HG03432 (cell line): ENCODE measurements around the gene HSPB7.
"Not testable (repeated sequence)": the region's sequence is repeated elsewhere in the genome, so short reads cannot be mapped to it uniquely, and the experiment has no call there.

Experiments
- ATAC-seq: cut with Tn5 transposase; IDR thresholded peaks from one replicate; pipeline ENCODE4 v1.9.1; 2021; ENCODE audit warnings: mild to moderate bottlenecking, moderate library complexity; ENCODE audit not compliant: unreplicated experiment

HSPB7 gene

GRCh38 chr1:16009030-16009460, 8.8 kb downstream of the HSPB7 start:
- ATAC-seq, result no peak

- ATAC-seq, result no peak
These were observed 10.0 kb downstream of the HSPB7 start for GRCh38 chr1:16007671-16008341.

DNA sequence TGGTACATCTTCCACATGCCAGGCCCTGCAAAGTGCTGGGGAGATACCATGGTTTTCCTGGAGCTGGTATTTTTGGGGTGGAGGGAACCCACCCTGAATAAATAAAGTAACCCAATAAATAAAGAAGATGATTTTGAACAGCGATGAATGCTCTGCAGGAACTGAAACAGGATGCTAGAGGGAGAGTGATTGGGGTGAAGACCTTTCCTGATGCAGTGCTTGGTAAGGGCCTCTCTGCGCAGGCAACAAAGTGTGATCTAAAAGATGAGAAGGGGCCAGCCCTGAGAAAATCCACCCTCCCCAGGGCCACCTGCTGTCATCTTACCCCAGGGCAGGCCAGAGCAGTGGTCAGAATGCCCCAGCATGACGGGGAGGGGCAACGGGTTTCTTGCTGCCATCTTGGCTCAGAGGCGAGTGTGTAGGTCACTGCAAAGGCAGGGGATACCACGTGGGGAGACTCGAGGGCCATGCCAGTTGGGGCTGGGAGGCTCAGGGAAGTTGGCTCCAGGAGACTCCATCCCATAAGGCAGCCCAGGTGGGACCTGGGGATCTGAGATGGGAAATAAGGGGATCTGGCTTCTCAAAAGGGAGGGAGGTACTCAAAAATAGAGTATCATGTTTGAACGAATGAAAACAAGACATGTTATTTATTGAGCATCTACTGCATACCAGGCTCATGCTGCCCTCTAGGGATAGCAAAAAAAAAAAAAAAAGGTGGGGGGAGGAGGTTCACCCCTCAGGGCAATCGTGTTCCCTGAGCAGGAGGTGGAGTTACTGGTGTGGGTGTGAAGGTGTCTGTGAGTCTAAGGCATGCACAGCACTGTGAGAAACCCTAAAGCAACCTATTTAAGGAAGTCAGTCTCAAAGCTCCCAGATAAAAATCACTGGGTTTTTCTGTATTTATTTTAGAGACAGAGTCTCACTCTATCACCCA, 11.0 kb downstream of the HSPB7 start:
- ATAC-seq, result peak; percentile 46

- no peak for ATAC-seq
These were observed 11.8 kb downstream of the HSPB7 start for GRCh38 chr1:16006010-16006409.

GRCh38 chr1:16005597-16005996, 12.2 kb downstream of the HSPB7 start:
- ATAC-seq, result no peak

- ATAC-seq, result not testable (repeated sequence)
These were observed 16.6 kb downstream of the HSPB7 start for GRCh38 chr1:16001274-16001673.

GRCh38 chr1:15998929-15999328, 18.9 kb downstream of the HSPB7 start:
- ATAC-seq, result no peak

DNA sequence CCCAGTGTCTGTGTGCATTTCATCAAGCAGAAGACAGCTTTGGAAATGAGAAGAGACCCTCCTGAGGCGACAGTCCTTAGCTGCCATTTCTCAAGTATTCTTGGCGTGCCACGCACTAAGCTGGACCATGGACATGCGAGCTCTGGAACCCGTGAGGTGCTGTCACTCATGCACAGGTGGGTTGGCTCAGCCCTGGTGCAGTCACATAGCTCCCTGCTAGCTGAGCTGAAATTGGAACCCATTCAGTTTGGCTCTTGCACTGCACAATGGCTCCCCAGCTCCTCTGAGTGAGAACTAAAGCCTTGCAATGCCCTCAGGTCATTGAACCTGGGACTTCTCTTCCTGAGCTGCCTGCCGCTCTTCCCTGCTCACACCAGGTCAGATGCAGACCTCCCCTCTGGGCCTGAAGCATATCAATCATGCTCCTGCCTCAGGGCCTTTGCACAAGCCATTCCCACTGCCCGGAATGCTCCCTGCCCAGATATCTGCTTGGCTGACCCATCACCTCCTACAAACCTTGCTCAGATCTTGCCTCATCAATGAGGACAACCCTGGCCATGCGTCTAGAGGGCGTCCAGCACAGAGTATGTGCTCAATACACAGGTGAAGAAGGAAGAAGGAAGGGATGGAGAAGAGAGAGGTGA, 20.1 kb downstream of the HSPB7 start:
- ATAC-seq, result no peak

GRCh38 chr1:15997076-15997585, 20.7 kb downstream of the HSPB7 start:
- ATAC-seq, result no peak

- ATAC-seq, result no peak
These were observed 23.1 kb downstream of the HSPB7 start for GRCh38 chr1:15994590-15995351.

GRCh38 chr1:15994081-15994480, 23.8 kb downstream of the HSPB7 start:
- ATAC-seq, result no peak

- no peak for ATAC-seq
These were observed 24.2 kb downstream of the HSPB7 start for GRCh38 chr1:15993666-15994065.

GRCh38 chr1:15992582-15993500, 25.0 kb downstream of the HSPB7 start:
- ATAC-seq, result no peak

DNA sequence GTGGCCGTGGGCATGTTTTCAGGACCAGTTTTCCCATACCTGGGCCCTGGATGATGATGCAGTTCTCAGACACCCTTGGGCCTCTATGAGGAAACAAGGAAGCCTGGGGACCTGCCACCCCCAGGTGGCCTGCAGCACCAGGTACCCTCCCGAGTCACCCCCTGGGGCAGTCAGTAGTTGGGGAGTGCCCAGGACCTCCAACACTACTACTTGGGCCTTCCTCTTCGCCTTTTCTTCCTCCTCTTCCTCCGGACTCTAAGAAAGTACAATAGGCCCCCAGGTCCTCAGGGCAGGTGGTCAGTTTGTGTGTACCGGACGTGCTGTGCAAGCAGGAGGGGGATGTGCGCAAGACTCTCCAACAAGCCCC, 25.7 kb downstream of the HSPB7 start:
- ATAC-seq, result no peak

GRCh38 chr1:15991427-15992186, 26.2 kb downstream of the HSPB7 start:
- ATAC-seq, result no peak

DNA sequence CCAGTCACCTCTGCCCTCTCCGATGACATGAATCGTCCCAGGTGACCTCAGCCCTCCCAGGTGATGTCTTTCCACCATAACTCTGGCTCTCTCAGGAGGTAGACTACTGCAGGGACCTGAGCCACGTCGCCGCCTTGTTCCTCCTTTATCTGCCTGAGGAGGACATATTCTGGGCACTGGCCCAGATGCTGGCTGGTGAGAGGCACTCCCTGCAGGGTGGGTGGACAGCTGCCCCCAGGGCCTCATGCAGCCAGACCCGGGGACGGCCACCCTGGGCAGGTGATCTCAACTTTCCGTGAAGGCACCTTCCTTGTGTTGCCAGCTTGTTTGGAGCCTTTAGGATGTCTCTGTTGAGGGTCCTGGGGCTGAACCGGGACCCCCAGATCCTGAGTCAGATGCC, 28.1 kb downstream of the HSPB7 start:
- ATAC-seq, result no peak

DNA sequence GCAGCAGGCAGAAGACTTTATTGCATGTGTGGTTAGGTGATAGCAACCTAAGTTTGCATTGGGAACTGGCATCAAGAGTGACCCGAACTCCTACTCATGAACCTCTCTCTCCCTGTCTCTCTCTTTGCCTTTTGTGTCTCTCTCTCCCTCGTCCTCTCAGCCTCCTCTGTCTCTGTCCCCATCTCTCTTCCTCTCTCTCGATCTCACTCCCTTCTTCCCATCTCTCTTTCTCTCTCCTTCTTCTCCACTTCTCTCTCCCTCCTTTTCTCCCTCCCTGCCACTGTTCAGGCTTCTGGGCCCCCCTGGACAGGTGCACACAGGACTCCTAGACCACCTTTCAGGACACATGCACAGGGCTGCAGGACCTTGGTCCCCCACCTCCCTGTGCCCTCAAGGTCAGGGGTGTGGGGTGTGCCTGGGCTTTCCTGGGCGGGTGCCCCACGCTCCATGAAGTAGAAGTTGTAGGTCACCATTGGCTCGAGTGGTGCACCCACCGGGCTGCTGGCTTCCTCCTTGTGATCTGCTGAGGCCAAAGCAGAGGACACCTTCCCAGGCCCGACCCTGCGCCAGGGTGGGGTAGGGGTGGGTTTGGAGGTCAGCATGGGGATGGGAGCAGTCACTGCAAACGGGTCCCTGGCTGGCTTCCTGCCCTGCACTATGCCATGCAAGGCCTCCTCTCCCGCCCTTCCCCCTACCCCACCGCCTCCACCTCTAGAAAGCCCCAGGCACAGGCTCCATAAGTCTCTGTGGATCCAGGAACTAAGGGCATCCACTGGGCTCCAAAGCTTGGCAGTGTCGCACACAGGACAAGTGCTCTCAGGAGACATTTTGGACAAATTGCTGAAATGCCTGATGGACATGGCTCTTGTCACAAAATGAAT, 28.7 kb downstream of the HSPB7 start:
- no peak for ATAC-seq
